ENCODE measurements around the gene MED13L.

The MED13L gene

GRCh38 chr12:115918763-115919162 lies 358.7 kb downstream of the MED13L start:
- DNase-seq, result no peak
- Histone ChIP-seq H3K27ac (ENCODE audit: low read length) (no peak overlapping the region), H3K9ac (ENCODE audit: low read depth, low read length) (no peak overlapping the region), H2AFZ (ENCODE audit: low read depth, low read length) (no peak overlapping the region), H4K20me1 (ENCODE audit: insufficient read depth, low read length) (no peaks in the 10 kb centered on the region), H3K36me3 (ENCODE audit: insufficient read depth, low read length) (no peaks in the 10 kb centered on the region), H3K4me1 (ENCODE audit: insufficient read depth, low read length) (no peaks in the 10 kb centered on the region), H3K9me3 (ENCODE audit: insufficient read depth, low read length, severe bottlenecking) (peaks cover 4% of the 10 kb centered on the region), H3K27me3 (ENCODE audit: insufficient read depth, low read length, poor library complexity) (peaks cover 4% of the 10 kb centered on the region), H3K79me2 (ENCODE audit: insufficient read depth, low read length) (no peaks in the 10 kb centered on the region), H3K4me3 (ENCODE audit: low read depth in 1 of 2, low read length in 2 of 2) (no peak overlapping the region), H3K4me2 (ENCODE audit: insufficient read depth, low read length) (no peak overlapping the region)
- TF ChIP-seq EZH2 (IDR thresholded peaks at IDR 0.05; ENCODE audit: borderline replicate concordance, low read depth, low read length, severe bottlenecking) (no peak), CTCF (IDR thresholded peaks at IDR 0.05; ENCODE audit: borderline replicate concordance, extremely low read depth, low read length, poor library complexity, severe bottlenecking) (no peak)
- ATAC-seq (ENCODE audit: insufficient read depth, low read depth), result no peak

GRCh38 chr12:115916910-115917668 lies 360.4 kb downstream of the MED13L start:
- Histone ChIP-seq H3K9ac (ENCODE audit: low read depth, low read length) (no peak overlapping the region), H3K27ac (ENCODE audit: low read length) (no peak overlapping the region)
- peak; percentile 48 for DNase-seq

GRCh38 chr12:115914122-115914521 lies 363.4 kb downstream of the MED13L start:
- Histone ChIP-seq H3K27ac (ENCODE audit: low read length) (no peak overlapping the region), H3K27me3 (ENCODE audit: insufficient read depth, low read length, poor library complexity) (peaks cover 1% of the 10 kb centered on the region), H3K79me2 (ENCODE audit: insufficient read depth, low read length) (no peaks in the 10 kb centered on the region), H3K4me2 (ENCODE audit: insufficient read depth, low read length) (no peak overlapping the region), H3K9me3 (ENCODE audit: insufficient read depth, low read length, severe bottlenecking) (no peaks in the 10 kb centered on the region), H3K4me3 (ENCODE audit: low read depth in 1 of 2, low read length in 2 of 2) (no peak overlapping the region), H2AFZ (ENCODE audit: low read depth, low read length) (no peak overlapping the region), H3K4me1 (ENCODE audit: insufficient read depth, low read length) (no peaks in the 10 kb centered on the region), H3K36me3 (ENCODE audit: insufficient read depth, low read length) (no peaks in the 10 kb centered on the region), H3K9ac (ENCODE audit: low read depth, low read length) (no peak overlapping the region), H4K20me1 (ENCODE audit: insufficient read depth, low read length) (no peaks in the 10 kb centered on the region)
- TF ChIP-seq CTCF (IDR thresholded peaks at IDR 0.05; ENCODE audit: borderline replicate concordance, extremely low read depth, low read length, poor library complexity, severe bottlenecking) (no peak), EZH2 (IDR thresholded peaks at IDR 0.05; ENCODE audit: borderline replicate concordance, low read depth, low read length, severe bottlenecking) (no peak)
- no peak for DNase-seq
- no peak for ATAC-seq (ENCODE audit: insufficient read depth, low read depth)

More at GRCh38 chr12:115916910-115917668, 360.4 kb downstream of the MED13L start:
- no peaks in the 10 kb centered on the region for H4K20me1 ChIP-seq (ENCODE audit: insufficient read depth, low read length)
- H3K9me3 ChIP-seq (ENCODE audit: insufficient read depth, low read length, severe bottlenecking), result no peaks in the 10 kb centered on the region
- peaks cover 4% of the 10 kb centered on the region for H3K27me3 ChIP-seq (ENCODE audit: insufficient read depth, low read length, poor library complexity)
- no peaks in the 10 kb centered on the region for H3K4me1 ChIP-seq (ENCODE audit: insufficient read depth, low read length)
- H3K79me2 ChIP-seq (ENCODE audit: insufficient read depth, low read length), result no peaks in the 10 kb centered on the region
- H3K4me3 ChIP-seq (ENCODE audit: low read depth in 1 of 2, low read length in 2 of 2), result no peak overlapping the region
- ATAC-seq (ENCODE audit: insufficient read depth, low read depth), result peak; percentile 71
- H2AFZ ChIP-seq (ENCODE audit: low read depth, low read length), result no peak overlapping the region
- TF ChIP-seq EZH2 (IDR thresholded peaks at IDR 0.05; ENCODE audit: borderline replicate concordance, low read depth, low read length, severe bottlenecking) (no peak), CTCF (IDR thresholded peaks at IDR 0.05; ENCODE audit: borderline replicate concordance, extremely low read depth, low read length, poor library complexity, severe bottlenecking) (peak; percentile 89)
- H3K36me3 ChIP-seq (ENCODE audit: insufficient read depth, low read length), result no peaks in the 10 kb centered on the region
- no peak overlapping the region for H3K4me2 ChIP-seq (ENCODE audit: insufficient read depth, low read length)

Measured in DND-41 (cell line).